HG03045 (cell line): ENCODE measurements around the gene SCRN2.

ENCODE experiments used
- ATAC-seq: cut with Tn5 transposase; IDR thresholded peaks from one replicate; pipeline ENCODE4 v1.9.1; 2021; ENCODE audit warnings: mild to moderate bottlenecking, moderate library complexity; ENCODE audit not compliant: unreplicated experiment

The SCRN2 gene

DNA sequence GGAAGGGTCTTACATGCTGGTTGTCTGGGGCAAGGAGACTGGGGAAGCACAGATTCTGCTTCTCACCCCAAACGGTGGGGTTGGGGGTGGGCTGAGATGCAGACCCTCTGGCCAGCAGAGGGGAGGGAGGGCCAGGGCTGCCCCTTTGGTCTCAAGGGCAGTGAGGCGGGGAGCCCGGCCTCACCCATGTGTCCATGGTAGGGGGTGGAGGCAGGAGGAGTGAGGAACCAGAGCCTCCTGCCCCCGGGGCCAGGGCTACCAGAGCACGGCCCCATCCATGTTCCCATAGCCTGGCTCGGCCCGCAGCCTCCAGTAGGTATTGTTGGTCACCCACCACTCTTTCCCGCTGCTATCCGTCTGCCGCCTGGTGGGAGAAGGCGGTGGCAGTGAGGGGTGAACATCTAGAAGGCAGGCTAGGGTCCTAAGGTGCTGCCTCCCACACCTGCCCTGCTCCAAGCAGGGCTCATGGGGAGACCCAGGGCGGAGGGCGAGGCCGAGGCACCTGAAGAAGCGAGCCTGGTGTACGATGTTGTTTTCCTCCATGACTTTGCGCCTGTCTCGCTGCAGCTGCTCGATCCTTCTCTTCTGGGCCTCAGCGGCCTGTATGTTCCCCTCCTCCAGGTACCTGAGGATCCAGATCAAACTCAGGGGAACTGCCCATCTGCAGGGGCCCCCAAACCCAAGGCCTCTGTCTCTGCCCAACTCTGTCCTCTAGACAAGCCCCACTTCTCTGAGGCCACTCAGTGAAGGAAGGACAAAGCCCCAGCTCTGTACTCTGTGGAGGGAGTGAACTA is 32.8 kb downstream of the SCRN2 start:
- no peak for ATAC-seq

DNA sequence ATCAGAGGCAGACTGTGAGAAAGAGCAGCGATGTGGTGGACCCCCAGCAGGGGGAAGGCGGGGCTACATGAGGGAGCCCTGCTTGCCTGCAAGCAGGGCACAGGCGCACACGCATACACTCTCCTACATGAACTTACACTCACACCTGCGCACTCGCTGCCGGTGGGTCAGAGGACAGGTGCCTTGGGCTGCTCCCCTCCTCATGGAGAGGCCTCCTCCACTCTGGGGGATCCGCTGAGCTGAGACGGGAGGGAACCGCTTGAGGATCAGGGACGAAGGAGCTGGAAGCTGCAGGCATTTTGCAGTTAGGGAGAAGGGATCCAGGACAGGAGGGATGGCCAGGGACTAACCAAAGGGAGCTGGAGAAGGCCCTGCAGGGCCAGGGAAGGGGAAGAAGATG is 33.7 kb downstream of the SCRN2 start:
- ATAC-seq: no peak

DNA sequence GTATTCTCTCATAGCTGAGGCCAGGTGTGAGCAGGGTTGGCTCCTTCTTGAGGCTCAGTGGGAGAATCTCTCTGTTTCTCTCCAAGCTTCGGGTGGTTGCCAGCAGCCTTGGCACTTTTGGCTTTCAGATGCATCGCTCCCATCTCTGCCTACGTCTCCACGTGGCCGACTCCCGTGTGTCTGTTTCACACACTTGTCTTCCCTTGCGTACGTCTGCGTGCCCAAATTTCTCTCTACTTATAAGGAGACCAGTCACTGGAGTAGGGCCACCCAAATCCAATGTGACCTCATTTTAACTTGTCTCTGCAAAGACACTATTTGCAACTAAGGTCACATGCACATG is 34.2 kb downstream of the SCRN2 start:
- no peak for ATAC-seq

DNA sequence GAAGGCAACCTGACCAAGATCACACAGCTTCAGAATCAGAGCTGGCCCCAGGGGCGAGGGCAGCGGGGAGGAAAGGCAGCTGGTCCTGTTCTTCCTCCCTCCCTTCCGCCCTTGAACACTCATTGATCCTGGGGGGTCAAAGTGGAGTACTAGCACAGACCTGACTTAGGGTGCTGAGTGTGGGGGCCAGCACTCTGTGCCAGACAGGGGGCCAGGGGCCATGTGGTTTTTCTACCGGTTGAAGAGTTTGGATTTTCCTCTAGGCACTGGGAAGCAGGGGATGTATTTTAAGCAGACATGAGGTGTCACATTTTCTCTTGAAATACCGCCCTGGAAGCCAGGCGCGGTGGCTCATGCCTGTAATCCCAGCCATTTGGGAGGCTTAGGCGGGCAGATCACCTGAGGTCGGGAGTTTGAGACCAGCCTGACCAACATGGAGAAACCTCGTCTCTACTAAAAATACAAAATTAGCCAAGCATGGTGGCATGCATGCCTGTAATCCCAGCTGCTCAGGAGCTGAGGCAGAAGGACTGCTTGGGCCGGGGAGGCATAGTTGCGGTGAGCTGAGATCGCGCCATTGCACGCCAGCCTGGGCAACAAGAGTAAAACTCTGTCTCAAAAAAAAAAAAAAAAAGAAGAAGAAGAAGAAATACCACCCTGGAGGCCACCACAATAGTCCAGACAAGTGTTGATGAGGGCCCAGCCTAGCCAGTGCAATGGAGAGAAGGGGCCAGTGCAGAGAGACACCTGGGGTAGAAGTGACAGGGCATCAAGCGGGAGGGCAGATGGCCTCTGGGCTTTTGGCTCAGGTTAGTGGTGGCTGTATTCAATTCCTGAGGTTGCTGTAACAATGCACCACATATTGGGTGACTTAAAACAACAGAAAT is 34.8 kb downstream of the SCRN2 start:
- ATAC-seq: no peak

DNA sequence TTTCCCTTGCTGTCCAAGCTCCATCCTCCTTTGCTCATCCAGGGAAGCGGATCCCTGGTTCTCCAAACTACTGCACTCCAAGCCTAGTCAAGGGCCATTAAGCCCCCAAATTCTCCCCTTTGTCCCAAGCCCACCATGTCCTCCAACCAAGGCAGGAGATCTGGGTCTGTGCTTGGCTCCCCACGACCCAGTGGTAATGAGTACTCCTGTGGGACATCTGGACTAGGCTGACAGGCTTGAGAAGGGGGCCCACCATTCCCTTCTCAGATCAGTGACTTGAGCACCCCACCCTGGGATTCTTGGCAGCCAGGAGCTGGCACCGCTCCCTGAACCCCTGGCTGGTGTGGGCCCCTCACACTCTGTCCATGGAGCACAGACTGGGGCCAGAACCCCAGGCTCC is 36.6 kb downstream of the SCRN2 start:
- no peak for ATAC-seq

DNA sequence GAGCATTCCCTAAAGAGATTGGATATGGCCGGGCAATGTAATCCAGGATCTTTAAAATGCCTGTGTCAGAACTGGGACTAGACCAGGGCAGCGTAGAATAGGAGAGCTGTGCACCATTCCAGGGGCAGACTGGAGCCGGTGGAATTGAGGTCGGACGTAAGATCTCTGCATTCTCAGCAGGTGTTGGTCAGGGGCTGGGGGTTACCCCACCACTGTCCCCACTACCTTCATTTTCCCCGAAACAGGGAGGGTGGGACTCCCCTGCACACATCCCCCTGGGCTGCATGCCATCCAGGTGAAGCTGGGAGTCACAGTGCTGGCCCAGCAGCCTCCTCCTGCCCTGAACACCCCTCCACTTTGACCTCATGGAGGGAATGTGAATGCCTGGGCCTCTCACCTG is 37.3 kb downstream of the SCRN2 start:
- no peak for ATAC-seq

DNA sequence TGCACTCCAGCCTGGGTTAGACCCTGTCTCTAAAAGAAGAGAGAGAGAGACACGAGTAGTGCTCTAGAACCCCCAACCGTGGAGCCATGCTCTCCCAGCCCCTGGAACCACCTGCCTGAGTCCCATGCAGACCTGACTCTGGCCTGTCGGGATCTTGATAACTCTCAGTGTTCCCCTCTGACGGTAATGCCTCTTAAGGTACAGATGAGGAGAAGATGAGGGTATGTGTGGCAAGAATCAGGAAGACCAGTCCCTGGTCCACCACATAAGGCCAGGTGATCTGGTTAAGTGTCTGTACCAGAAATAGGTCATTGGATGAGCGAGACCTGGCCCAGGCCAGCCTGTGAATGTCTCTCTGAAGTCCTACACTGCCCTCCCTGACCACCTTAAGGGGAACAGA is 37.9 kb downstream of the SCRN2 start:
- ATAC-seq: no peak

DNA sequence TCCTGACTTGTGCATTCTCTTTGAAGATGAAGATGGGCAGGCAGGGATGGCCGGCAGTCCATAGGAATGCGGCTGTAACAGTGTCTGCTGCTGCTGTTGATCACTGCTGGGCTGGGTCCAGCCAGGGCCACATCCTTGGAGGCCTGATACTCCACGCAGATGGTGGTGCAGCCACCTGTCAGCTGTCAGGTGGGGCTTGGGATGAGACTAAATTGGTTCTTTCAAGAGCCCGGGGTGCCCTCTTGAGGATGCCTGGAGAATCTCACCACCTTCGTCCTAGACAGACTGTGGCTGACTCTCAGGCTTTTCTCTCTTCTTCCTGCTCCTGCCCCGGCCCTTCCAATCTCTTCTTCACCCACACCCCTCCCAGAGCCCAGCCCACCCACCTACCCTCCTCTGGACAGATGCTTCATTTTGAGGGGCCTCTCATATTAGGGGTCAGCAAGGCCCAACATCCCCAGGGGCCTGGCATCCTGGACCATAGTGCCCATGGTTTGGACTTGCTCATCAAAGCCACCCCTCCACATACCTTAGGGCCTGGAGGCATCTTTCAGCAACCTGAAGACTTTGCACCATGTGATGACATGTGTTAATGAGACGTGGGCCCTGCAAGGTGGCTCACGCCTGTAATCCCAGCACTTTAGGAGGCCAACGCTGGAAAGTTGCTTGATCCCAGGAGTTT is 38.6 kb downstream of the SCRN2 start:
- ATAC-seq: no peak

DNA sequence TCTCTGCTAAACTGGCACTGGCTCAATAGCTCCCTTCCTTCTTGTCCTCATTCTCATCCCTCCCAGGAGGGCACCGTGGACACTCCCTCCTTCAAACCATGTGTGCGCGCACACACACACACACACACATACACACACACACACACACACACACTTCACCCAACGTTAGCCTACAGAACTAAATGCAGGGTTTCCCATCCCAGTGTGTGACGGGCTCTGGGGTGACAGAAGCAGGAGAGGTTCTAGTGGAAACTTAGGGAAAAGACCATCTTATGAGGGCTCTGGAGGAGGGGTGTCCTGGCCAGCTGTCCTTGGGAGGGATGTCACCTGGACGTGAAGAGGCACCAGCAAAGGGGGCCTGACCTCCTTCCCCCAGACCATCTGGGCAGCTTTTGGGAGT is 39.2 kb downstream of the SCRN2 start:
- ATAC-seq: no peak

DNA sequence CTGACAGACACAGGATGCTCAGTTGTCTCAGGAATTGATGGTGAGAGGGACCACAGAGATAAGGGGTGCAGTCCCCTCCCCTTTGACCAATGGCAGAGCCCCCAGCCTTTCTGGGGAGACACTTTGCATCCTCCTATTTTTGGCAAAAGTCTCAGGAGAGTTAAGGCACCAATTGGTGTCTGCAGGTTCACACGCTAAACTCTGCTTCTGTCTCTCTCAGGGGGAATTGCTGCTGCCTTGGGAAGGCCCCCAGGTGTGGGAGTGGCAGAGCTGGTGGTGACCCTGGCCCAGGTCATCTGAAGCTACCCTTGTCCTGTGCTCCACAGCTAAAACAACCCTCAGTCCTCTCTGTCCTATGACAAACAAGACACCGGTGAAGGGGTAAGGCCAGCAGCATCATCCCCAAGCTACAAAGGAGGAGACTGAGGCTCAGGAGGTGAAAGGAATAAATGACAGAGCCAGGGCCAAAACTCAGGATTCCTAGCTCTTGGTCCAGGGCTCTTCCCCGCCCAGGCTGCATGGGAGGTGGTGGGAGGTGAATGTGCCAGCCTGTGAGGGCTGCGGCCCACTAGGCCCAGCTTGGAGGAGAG is 39.8 kb downstream of the SCRN2 start:
- no peak for ATAC-seq

DNA sequence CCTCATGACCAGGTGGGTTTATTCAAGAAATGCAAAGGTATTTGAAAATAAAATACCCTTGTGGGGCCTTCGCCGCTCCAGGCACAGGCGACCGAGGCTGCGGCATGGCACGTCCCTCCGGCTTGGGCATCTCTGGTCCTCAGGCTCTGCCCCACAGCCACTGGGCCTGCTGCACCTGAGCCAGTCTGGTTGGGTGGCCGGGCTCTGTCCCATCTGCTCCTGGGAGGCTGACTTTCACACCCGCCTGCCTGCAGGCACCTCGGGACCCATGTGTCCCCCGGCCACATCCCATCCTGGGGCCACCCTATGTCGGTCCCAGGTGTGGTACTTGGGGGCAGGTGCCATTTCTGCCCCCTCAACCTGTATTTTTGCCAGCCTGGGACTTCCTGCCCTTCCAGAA is 40.4 kb downstream of the SCRN2 start:
- ATAC-seq: no peak

DNA sequence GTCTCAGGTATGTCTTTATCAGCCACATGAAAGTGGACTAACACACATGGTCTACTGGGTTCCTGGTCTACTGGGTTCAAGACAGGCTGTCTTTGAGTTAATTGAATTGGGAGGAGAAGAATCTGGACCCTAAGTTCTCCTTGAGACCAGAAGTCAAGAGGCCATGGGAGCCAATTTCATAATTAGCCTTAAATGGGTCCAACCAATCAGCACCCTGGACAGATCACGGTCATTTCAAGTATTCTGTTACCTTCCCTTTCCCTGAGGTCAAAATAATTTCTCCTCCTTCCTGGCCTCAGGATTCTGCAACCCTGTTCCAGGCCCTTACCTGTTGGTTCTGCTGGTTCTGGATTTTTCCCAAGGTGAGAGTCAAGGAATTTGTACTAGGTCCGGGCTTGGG is 43.3 kb downstream of the SCRN2 start:
- no peak for ATAC-seq

DNA sequence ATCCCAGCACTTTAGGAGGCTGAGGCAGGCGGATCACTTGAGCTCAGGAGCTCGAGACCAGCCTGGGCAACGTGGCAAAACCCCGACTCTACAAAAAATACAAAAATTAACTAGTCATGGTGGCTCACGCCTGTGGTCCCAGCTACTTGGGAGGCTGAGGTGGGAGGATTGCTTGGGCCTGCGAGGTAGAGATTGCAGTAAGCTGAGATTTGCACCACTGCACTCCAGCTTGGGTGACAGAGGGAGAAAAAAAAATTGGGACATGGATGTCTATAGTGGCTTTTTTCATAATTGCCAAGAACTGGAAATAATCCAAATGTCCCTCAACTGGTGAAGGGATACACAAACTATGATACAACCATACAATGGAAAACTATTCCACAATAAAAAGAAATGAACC is 48.1 kb downstream of the SCRN2 start:
- no peak for ATAC-seq

DNA sequence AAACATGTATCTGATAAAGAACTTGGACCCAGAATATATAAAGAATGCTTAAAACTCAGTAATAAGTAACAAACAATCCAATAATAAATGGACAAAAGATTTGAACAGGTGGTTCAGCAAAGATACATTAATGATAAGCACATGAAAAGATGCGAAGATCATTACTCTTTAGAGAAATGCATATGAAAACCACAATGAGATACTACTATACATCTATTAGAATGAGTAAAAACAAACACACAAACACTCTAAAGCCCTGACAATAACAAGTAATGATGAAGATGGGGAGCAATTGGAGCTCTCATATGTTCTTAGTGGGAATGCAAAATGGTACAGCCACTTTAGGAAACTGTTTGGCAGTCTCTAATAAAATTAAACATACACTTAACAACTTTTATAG is 48.6 kb downstream of the SCRN2 start:
- no peak for ATAC-seq

DNA sequence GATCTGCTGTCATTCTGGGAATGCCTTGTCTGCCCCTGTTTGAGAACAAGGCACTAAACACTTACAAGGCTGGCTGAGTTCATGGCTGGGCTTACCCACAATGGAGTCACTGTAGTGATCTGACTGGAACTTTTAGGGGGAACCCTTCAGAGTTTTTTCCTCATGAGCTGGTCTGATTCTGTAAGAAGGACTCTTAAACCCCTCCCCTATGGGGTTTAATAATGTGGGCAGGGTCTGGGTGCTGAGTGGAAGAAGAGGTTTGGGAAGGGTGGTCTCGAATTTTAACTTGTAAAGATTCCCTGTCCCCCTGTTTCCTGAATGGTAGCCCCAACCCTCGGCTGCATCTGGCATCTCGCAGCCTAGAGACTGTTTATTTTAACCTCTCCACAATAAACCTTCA is 50.0 kb downstream of the SCRN2 start:
- no peak for ATAC-seq

DNA sequence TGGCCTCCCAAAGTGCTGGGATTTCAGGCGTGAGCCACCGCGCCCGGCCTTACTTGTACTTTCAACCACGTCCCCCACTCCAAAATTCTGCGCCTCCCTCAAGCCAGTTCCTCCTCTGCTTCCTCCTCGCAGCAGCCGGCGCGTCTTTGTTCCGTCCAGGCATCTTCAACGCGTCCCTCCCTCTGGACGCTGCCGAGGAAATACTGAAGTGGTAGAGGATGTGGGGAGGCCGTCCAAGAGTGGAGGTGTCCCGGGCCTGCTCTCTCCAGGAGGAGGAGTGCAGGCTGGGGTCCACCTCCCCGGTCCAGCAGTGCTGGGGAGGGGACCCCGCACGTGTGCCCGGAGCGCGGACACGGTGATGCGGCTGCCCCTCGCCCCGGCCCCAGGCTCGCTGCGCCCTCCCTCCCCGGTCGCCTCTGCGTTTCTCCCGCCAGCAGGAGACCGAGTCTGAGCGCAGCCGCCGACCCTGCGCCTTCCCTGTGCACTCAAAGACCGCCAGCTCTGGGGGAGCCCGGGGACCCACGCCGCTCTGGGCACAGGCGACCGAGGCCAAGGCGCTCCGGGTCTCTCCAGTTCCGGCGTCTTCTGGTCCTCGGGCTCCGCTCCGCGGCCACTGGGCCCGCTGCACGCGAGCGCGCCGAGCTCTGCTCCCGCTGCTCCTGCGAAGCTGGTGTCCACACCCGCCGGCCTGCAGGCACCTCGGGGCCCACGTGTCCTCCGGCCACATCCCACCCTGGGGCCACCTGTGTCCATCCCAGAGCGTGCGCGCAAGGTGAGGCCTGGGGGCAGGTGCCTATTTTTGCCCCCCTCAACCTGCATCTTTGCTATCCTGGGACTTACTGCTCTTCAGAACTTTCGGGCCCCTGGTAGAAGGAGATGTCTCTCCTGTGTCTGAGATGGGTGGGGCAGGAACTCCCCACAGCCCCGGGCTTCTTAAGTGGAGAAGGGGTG is 51.2 kb downstream of the SCRN2 start:
- no peak for ATAC-seq
